OCI-LY3 (cell line): ENCODE measurements around the gene UBE2E2.

ENCODE experiments used
- H2AFZ ChIP-seq: fragments of 200-600, 300-600 bp; shearing (Covaris generic); 2 replicates; pipeline ENCODE4 v1.6.0; 2014; ENCODE audit warnings: antibody characterized with exemption, low read depth, low read length
- H3K27ac ChIP-seq: fragments of 200-600, 300-600 bp; sonication (generic); 2 replicates; pipeline ENCODE4 v1.5.1; 2014; ENCODE audit warnings: mild to moderate bottlenecking, low read length, moderate library complexity, mixed read lengths
- H3K27me3 ChIP-seq: fragments of 200-600, 300-600 bp; sonication (generic); 2 replicates; pipeline ENCODE4 v1.6.1; 2014; ENCODE audit warnings: low read depth, low read length, mixed read lengths
- H3K36me3 ChIP-seq: fragments of 200-600, 300-600 bp; sonication (generic); replicated peaks from 2 replicates; pipeline ENCODE3; 2014; ENCODE audit warnings: low read depth, low read length, mixed read lengths
- H3K4me1 ChIP-seq: fragments of 300-600, 200-600 bp; sonication (generic); 2 replicates; pipeline ENCODE4 v1.6.1; 2014; ENCODE audit warnings: low read length, mixed read lengths
- H3K4me2 ChIP-seq: fragments of 200-600, 300-600 bp; sonication (generic); 2 replicates; pipeline ENCODE4 v1.6.1; 2014; ENCODE audit warnings: low read length, mixed read lengths
- H3K4me3 ChIP-seq: fragments of 300-600, 200-600 bp; sonication (generic); 2 replicates; pipeline ENCODE4 v1.5.1; 2014; ENCODE audit warnings: antibody characterized with exemption, mild to moderate bottlenecking, low read length, moderate library complexity
- H3K79me2 ChIP-seq: fragments of 300-600, 200-600 bp; shearing (Covaris generic); 2 replicates; pipeline ENCODE4 v1.6.1; 2014; ENCODE audit warnings: mild to moderate bottlenecking, low read length, mixed read lengths
- H3K9ac ChIP-seq: fragments of 300-600, 200-600 bp; shearing (Covaris generic); 2 replicates; pipeline ENCODE4 v1.6.0; 2014; ENCODE audit warnings: mild to moderate bottlenecking, low read length, moderate library complexity
- H3K9me3 ChIP-seq: fragments of 200-600, 300-600 bp; shearing (Covaris generic); 2 replicates; pipeline ENCODE4 v1.6.1; 2014; ENCODE audit warnings: low read length, mixed read lengths; ENCODE audit not compliant: insufficient read depth
- H4K20me1 ChIP-seq: fragments of 200-600, 300-600 bp; sonication (generic); 2 replicates; pipeline ENCODE4 v1.6.1; 2016; ENCODE audit warnings: low read length, mixed read lengths; ENCODE audit not compliant: insufficient read depth
- EZH2phosphoT487 ChIP-seq: fragments of 200-600 bp; shearing (Covaris generic); IDR thresholded peaks from 2 replicates; pipeline ENCODE4 v1.6.1; 2018; ENCODE audit warnings: antibody characterized with exemption, mixed run types, low read depth
- TF ChIP-seq, protein P1 (sequence below): fragments of 200-600, 300-600 bp; sonication (generic); IDR thresholded peaks from 2 replicates; pipeline ENCODE4 v1.5.1; 2014; ENCODE audit warnings: antibody characterized with exemption, low read length, low read depth

Gene UBE2E2

DNA sequence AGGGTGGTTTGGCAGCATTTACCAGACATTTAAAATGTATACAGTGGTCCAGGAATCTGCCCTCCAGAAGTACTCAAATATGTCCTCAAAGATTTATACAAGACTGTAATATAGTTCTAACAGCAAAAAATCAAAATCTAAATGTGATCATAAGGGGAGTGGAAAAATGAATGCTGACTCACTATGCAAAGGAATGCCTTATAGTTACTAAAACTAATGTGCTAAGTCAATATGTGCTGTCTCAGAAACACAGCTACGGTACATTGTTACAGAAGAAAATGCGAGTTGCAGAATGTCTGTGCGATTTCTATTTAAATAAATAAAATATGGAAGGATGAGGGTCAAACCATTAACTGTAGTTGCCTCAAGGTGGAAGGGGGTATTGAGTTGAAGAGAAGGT, 372.6 kb downstream of the UBE2E2 start:
- Histone ChIP-seq H4K20me1 (no peaks in the 10 kb centered on the region), H3K9ac (no peak overlapping the region), H3K4me1 (no peaks in the 10 kb centered on the region), H3K79me2 (no peaks in the 10 kb centered on the region), H3K4me2 (no peak overlapping the region), H3K27ac (no peak overlapping the region), H2AFZ (no peak overlapping the region), H3K9me3 (no peaks in the 10 kb centered on the region), H3K4me3 (no peak overlapping the region), H3K36me3 (no peaks in the 10 kb centered on the region), H3K27me3 (no peaks in the 10 kb centered on the region)
- TF ChIP-seq, protein P1, sequence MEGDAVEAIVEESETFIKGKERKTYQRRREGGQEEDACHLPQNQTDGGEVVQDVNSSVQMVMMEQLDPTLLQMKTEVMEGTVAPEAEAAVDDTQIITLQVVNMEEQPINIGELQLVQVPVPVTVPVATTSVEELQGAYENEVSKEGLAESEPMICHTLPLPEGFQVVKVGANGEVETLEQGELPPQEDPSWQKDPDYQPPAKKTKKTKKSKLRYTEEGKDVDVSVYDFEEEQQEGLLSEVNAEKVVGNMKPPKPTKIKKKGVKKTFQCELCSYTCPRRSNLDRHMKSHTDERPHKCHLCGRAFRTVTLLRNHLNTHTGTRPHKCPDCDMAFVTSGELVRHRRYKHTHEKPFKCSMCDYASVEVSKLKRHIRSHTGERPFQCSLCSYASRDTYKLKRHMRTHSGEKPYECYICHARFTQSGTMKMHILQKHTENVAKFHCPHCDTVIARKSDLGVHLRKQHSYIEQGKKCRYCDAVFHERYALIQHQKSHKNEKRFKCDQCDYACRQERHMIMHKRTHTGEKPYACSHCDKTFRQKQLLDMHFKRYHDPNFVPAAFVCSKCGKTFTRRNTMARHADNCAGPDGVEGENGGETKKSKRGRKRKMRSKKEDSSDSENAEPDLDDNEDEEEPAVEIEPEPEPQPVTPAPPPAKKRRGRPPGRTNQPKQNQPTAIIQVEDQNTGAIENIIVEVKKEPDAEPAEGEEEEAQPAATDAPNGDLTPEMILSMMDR: no peak
- no peak for TF ChIP-seq EZH2phosphoT487

DNA sequence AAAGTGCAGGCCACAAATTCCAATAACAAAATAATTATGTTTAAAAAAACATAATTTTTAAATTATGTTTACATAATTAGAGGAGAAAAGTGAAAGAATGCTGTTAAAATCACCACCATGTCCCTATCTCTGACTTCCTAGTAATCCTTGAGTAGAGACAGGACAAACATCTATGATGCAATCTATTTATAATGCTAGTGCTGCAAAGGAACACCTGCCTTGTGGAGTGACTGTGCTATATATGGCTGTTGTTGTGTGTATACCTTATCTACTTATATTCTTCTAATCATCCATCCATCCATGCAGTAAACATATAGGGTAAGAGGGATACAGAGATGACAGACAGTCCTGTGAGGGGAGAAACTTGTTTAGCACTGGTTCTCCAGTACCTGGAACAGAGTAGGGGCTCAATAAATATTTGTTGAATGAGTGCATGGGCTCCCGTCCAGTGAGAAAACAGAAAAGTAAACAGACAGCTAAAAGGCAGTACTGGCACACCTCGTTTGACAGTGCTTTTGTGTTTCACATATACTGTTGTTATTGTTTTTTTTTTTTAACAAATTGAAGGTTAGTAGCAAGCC, 373.3 kb downstream of the UBE2E2 start:
- no peaks in the 10 kb centered on the region for H3K27me3 ChIP-seq
- H3K36me3 ChIP-seq: no peaks in the 10 kb centered on the region
- H3K27ac ChIP-seq: no peak overlapping the region
- no peaks in the 10 kb centered on the region for H3K4me1 ChIP-seq
- no peaks in the 10 kb centered on the region for H3K9me3 ChIP-seq
- TF ChIP-seq, protein P1: no peak
- no peak for TF ChIP-seq EZH2phosphoT487
- H3K4me3 ChIP-seq: no peak overlapping the region
- H3K79me2 ChIP-seq: no peaks in the 10 kb centered on the region
- no peak overlapping the region for H3K9ac ChIP-seq
- no peak overlapping the region for H3K4me2 ChIP-seq
- no peaks in the 10 kb centered on the region for H4K20me1 ChIP-seq
- H2AFZ ChIP-seq: no peak overlapping the region

DNA sequence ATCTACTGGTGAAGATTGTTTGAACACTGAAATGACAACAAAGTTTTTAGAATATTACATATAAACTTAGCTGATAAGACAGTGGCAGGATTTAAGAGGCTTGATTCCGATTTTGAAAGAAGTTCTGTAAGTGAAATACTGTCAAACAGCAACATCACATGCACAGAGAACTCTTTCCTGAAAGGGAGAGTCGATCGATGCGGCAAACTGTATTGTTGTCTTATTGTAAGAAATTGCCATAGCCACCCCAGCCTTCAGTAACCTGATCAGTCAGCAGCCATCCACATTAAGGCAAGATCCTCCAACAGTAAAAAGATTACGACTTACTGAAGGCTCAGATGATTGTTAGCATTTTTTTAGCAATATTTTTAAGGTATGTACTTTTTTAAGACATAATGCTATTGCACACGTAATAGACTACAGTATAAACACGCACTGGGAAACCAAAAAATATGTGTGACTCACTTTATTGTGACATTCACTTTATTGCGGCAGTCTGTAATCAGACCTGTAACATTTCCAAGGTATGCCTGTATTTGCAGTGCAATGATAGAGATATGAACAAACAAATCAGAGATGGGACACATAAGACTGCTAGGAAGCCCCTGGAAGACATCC, 377.1 kb downstream of the UBE2E2 start:
- Histone ChIP-seq H4K20me1 (no peaks in the 10 kb centered on the region), H3K36me3 (no peaks in the 10 kb centered on the region), H3K4me2 (no peak overlapping the region), H2AFZ (no peak overlapping the region), H3K4me3 (no peak overlapping the region), H3K9me3 (no peaks in the 10 kb centered on the region; the same call in 1 of the 2 replicates), H3K79me2 (no peaks in the 10 kb centered on the region), H3K4me1 (no peaks in the 10 kb centered on the region), H3K9ac (no peak overlapping the region), H3K27ac (no peak overlapping the region), H3K27me3 (no peaks in the 10 kb centered on the region)
- TF ChIP-seq, protein P1: no peak
- TF ChIP-seq EZH2phosphoT487: no peak

DNA sequence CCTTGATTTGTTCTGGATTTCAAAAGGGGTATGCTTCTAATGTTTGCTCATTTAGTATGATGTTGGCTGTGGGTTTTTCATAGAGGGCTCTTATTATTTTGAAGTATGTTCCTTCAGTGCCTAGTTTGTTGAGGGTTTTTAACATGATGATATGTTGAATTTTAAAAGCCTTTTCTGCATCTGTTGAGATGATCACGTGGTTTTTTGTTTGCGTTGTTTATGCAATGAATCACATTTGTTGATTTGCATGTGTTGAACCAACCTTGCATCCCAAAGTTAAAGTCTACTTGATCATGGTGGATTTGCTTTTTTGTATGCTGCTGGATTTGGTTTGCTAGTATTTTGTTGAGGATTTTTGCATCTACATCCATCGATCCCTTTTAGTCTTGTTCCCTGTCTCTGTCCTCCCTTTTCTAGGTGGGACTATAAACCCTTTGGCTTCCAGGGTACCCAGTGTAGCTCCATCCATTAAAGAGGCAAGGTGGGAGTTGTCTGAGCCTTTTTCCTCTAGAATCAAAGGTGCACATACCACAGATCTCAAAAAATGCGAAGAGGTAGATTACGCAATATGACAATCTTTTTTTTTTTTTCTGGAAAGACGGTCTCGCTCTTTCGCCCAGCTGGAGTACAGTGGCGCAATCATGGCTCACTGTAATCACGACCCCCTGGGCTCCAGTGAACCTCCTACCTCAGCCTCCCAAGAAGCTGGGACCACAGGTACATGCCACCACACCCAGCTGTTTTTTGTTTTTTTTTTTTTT, 381.0 kb downstream of the UBE2E2 start:
- Histone ChIP-seq H2AFZ (no peak overlapping the region), H3K4me1 (no peaks in the 10 kb centered on the region), H4K20me1 (no peaks in the 10 kb centered on the region), H3K4me2 (no peak overlapping the region), H3K27me3 (no peaks in the 10 kb centered on the region), H3K9me3 (no peaks in the 10 kb centered on the region; the same call in 1 of the 2 replicates), H3K27ac (no peak overlapping the region), H3K4me3 (no peak overlapping the region), H3K36me3 (no peaks in the 10 kb centered on the region), H3K79me2 (no peaks in the 10 kb centered on the region), H3K9ac (no peak overlapping the region)
- TF ChIP-seq EZH2phosphoT487: no peak
- TF ChIP-seq, protein P1: no peak
